NCI-H345 treated with DMSO at 0.1 percent for 48 hours (cell line): Measurements from ENCODE around the gene BMP3.

ENCODE experiments used
- DNase-seq: peaks from one replicate; lab custom pipeline; 2025; ENCODE audit not compliant: unreplicated experiment; lab: John Stamatoyannopoulos, UW

The BMP3 gene

GRCh38 chr4:81040012-81040659 is 9.6 kb downstream of the BMP3 start:
- DNase-seq: peak; percentile 12

GRCh38 chr4:81042578-81043365 is 12.3 kb downstream of the BMP3 start:
- no peak for DNase-seq

GRCh38 chr4:81049330-81049729 is 18.8 kb downstream of the BMP3 start:
- DNase-seq: no peak

- DNase-seq: no peak
These were observed 19.4 kb downstream of the BMP3 start for GRCh38 chr4:81049907-81050306.

GRCh38 chr4:81052119-81053068 is 21.9 kb downstream of the BMP3 start:
- peak; percentile 25 for DNase-seq

- DNase-seq: no peak
These were observed 28.1 kb downstream of the BMP3 start for GRCh38 chr4:81058621-81059020.

GRCh38 chr4:81060587-81061343 is 30.3 kb downstream of the BMP3 start:
- DNase-seq: no peak

GRCh38 chr4:81061344-81061730 is 30.8 kb downstream of the BMP3 start:
- DNase-seq: no peak

- no peak for DNase-seq
These were observed 31.5 kb downstream of the BMP3 start for GRCh38 chr4:81062001-81062400.

- DNase-seq: no peak
These were observed 34.9 kb downstream of the BMP3 start for GRCh38 chr4:81065446-81065845.

- DNase-seq: peak; percentile 75
These were observed 39.3 kb downstream of the BMP3 start for GRCh38 chr4:81069706-81070331.

GRCh38 chr4:81071013-81071412 is 40.5 kb downstream of the BMP3 start:
- no peak for DNase-seq

GRCh38 chr4:81081156-81081555 is 50.6 kb downstream of the BMP3 start:
- DNase-seq: no peak

- peak; percentile 11 for DNase-seq
These were observed 53.5 kb downstream of the BMP3 start for GRCh38 chr4:81084029-81084428.

GRCh38 chr4:81084634-81085033 is 54.1 kb downstream of the BMP3 start:
- no peak for DNase-seq

GRCh38 chr4:81085291-81085690 is 54.8 kb downstream of the BMP3 start:
- no peak for DNase-seq

- DNase-seq: no peak
These were observed 55.5 kb downstream of the BMP3 start for GRCh38 chr4:81085979-81086378.

GRCh38 chr4:81093720-81094401 is 63.4 kb downstream of the BMP3 start:
- no peak for DNase-seq

- DNase-seq: no peak
These were observed 64.9 kb downstream of the BMP3 start for GRCh38 chr4:81095389-81095788.

- no peak for DNase-seq
These were observed 66.1 kb downstream of the BMP3 start for GRCh38 chr4:81096566-81096965.
